Left lung (tissue), 10 donors: ENCODE results near the gene ACTR1A. TPM values are rescaled to one million over a fixed set of nuclear protein-coding genes. Genes with fewer than 3 reads are reported as not detected.
"Not testable (repeated sequence)": the region's sequence is repeated elsewhere in the genome, so short reads cannot be mapped to it uniquely, and the experiment has no call there.

Source experiments
- ATAC-seq: fragments of 200-7000 bp; cut with Tn5 transposase; one replicate; pipeline ENCODE4 v1.9.1; 2020; ENCODE audit warnings: moderate library complexity
- DNase-seq, 4 donors: peaks; one replicate each; pipeline ENCODE4 v3.0.0-alpha.2; 2013 to 2020
- H3K27ac ChIP-seq, 2 donors: fragments of 200-600 bp; sonication (generic) in 1 of 2; one replicate each; pipeline versions ENCODE4 v1.5.0 to v1.8.0; 2020 to 2021
- H3K27me3 ChIP-seq, 2 donors: fragments of 200-600 bp; sonication (generic) in 1 of 2; one replicate each; pipeline versions ENCODE4 v1.5.0 to v1.8.0; 2020 to 2021
- H3K36me3 ChIP-seq, 2 donors: fragments of 200-600 bp; sonication (generic) in 1 of 2; one replicate each; pipeline versions ENCODE4 v1.5.0 to v1.8.0; 2020 to 2021
- H3K4me1 ChIP-seq, 2 donors: fragments of 200-600 bp; one replicate each; pipeline ENCODE4 v1.8.0; 2021
- H3K4me3 ChIP-seq, 2 donors: fragments of 200-600 bp; sonication (generic) in 1 of 2; one replicate each; pipeline versions ENCODE4 v1.5.0 to v1.8.0; 2020 to 2021; ENCODE audit warnings: mild to moderate bottlenecking in 1 of 2
- H3K9me3 ChIP-seq, 2 donors: fragments of 200-600 bp; sonication (generic) in 1 of 2; one replicate each; pipeline versions ENCODE4 v1.5.0 to v1.8.0; 2020 to 2021
- intact Hi-C, 2 donors: fragments of 100-400 bp; cut with DNase I; formaldehyde crosslinking; loops; one replicate each; pipeline versions ENCODE4 v1.11.2 to v1.14.2; 2022
- polyA plus RNA-seq, 6 donors: library from polyadenylated mRNA; unstranded; fragments of 120-200 nt; gene quantifications; one replicate each; pipeline ENCODE4 v1.2.1, GENCODE V29; 2013; ENCODE audit not compliant: insufficient read length in 6 of 6
- total RNA-seq, 2 donors: library from RNA; stranded (reverse); fragmentation: NEBNext Ultra II Directional; extraction: Animal tissue kit (Norgen Biotek cat#: 25700); gene quantifications; one replicate each; pipeline ENCODE4 v1.2.1, GENCODE V29; 2021
- TF ChIP-seq, protein P1 (sequence below), 2 donors: fragments of 200-600 bp; sonication (generic) in 1 of 2; IDR thresholded peaks; one replicate each; pipeline versions ENCODE4 v1.5.0 to v1.8.0; 2021; ENCODE audit warnings: antibody characterized with exemption in 2 of 2
- donor health status: DM: no; HTN: yes; CAD: no.
- donor health status: DM: no; HTN: no; CAD: no.

Gene ACTR1A
- total and polyA plus RNA-seq, 8 donors: 78.4 to 122 (median 85.9) TPM

GRCh38 chr10:102538811-102539210 is 36.3 kb upstream of the ACTR1A start:
- Histone ChIP-seq H3K9me3 (no peaks in the 10 kb centered on the region), H3K4me3 (no peak overlapping the region), H3K27me3 (no peaks in the 10 kb centered on the region), H3K36me3 (no peaks in the 10 kb centered on the region), H3K4me1 (peaks cover 0 to 10% of the 10 kb centered on the region in 2 donors), H3K27ac (no peak overlapping the region)
- TF ChIP-seq, protein P1, sequence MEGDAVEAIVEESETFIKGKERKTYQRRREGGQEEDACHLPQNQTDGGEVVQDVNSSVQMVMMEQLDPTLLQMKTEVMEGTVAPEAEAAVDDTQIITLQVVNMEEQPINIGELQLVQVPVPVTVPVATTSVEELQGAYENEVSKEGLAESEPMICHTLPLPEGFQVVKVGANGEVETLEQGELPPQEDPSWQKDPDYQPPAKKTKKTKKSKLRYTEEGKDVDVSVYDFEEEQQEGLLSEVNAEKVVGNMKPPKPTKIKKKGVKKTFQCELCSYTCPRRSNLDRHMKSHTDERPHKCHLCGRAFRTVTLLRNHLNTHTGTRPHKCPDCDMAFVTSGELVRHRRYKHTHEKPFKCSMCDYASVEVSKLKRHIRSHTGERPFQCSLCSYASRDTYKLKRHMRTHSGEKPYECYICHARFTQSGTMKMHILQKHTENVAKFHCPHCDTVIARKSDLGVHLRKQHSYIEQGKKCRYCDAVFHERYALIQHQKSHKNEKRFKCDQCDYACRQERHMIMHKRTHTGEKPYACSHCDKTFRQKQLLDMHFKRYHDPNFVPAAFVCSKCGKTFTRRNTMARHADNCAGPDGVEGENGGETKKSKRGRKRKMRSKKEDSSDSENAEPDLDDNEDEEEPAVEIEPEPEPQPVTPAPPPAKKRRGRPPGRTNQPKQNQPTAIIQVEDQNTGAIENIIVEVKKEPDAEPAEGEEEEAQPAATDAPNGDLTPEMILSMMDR (IDR thresholded peaks at IDR 0.05): no peak
- no peak for DNase-seq
- no peak for ATAC-seq
- intact Hi-C loops: no loop called here

- H3K4me3 ChIP-seq: no peak overlapping the region
- no peaks in the 10 kb centered on the region for H3K9me3 ChIP-seq
- H3K27me3 ChIP-seq: no peaks in the 10 kb centered on the region
- peaks cover 0 to 8% of the 10 kb centered on the region in 2 donors for H3K4me1 ChIP-seq
- H3K36me3 ChIP-seq: no peaks in the 10 kb centered on the region
- H3K27ac ChIP-seq: no peak overlapping the region
- DNase-seq: no peak
- ATAC-seq: no peak
- intact Hi-C loops: no loop called here
- TF ChIP-seq, protein P1 (IDR thresholded peaks at IDR 0.05): no peak
These were observed 35.4 kb upstream of the ACTR1A start for GRCh38 chr10:102537948-102538347.

DNA sequence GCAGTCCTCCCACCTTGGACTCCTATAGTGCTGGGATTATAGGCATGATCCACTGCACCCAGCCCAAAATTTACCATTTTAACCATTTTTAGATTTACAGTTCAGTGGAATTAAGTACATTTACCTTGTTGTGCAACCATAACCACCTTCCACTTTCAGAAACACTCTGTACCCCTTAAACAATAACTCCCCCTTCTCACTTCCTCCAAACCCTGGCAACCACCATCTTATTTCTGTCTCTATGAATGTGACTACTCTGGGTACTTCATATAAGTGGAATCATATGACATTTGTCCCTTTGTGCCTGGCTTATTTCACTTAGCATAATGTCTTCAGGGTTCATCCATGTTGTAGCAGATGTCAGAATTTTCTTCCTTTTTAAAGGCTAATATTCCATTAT is 34.9 kb upstream of the ACTR1A start:
- no peak for ATAC-seq
- Histone ChIP-seq H3K4me1 (peaks cover 0 to 4% of the 10 kb centered on the region in 2 donors), H3K27ac (no peak overlapping the region), H3K27me3 (no peaks in the 10 kb centered on the region), H3K4me3 (no peak overlapping the region), H3K9me3 (no peaks in the 10 kb centered on the region), H3K36me3 (no peaks in the 10 kb centered on the region)
- intact Hi-C loops: no loop called here
- TF ChIP-seq, protein P1 (IDR thresholded peaks at IDR 0.05): no peak
- no peak for DNase-seq

GRCh38 chr10:102535481-102536147 is 33.1 kb upstream of the ACTR1A start:
- H3K36me3 ChIP-seq: no peaks in the 10 kb centered on the region
- TF ChIP-seq, protein P1 (IDR thresholded peaks at IDR 0.05): no peak
- no peak for DNase-seq
- intact Hi-C loops: no loop called here
- ATAC-seq: no peak
- peaks cover 0 to 4% of the 10 kb centered on the region in 2 donors for H3K4me1 ChIP-seq
- H3K4me3 ChIP-seq: no peak overlapping the region
- H3K9me3 ChIP-seq: no peaks in the 10 kb centered on the region
- H3K27me3 ChIP-seq: no peaks in the 10 kb centered on the region
- no peak overlapping the region for H3K27ac ChIP-seq

DNA sequence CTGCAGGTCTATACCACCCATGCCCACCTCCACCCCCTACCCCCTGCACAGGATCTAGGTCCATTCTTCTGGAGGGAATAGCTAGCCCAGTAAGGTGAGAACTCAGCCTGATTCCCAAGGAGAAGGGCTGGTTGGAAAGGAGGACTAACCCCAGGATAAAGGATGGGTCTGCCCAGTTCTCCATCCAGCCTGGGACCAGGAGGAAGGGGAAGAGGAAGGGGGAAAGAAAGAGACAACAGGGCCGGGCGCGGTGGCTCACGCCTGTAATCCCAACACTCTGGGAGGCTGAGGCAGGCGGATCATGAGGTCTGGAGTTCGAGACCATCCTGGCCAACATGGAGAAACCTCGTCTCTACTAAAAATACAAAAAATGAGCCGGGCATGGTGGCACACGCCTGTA is 32.5 kb upstream of the ACTR1A start:
- intact Hi-C loops, H3K27ac ChIP-seq, ATAC-seq: not testable (repeated sequence)

GRCh38 chr10:102534333-102534732 is 31.8 kb upstream of the ACTR1A start:
- Histone ChIP-seq H3K27ac (no peak overlapping the region), H3K4me3 (no peak overlapping the region), H3K36me3 (no peaks in the 10 kb centered on the region), H3K27me3 (no peaks in the 10 kb centered on the region), H3K4me1 (peaks cover 0 to 4% of the 10 kb centered on the region in 2 donors), H3K9me3 (no peaks in the 10 kb centered on the region)
- DNase-seq (no peak), ATAC-seq (peak; percentile 60)
- TF ChIP-seq, protein P1 (IDR thresholded peaks at IDR 0.05): no peak
- intact Hi-C loops: no loop called here

More for the DNA sequence above, 32.5 kb upstream of the ACTR1A start:
- not testable (repeated sequence) for H3K4me1 ChIP-seq, H3K27me3 ChIP-seq, H3K9me3 ChIP-seq, DNase-seq, H3K4me3 ChIP-seq, H3K36me3 ChIP-seq
